ENCODE results near the gene FGF18.
"Not testable (repeated sequence)": the region's sequence is repeated elsewhere in the genome, so short reads cannot be mapped to it uniquely, and the experiment has no call there.

Gene FGF18

GRCh38 chr5:171418982-171419687 is at the start of gene FGF18:
Gene FGF18, plus strand, starts transcription at chr5:171419647. Its CDS starts 553 bp downstream, at chr5:171420200.
- DNase-seq, result peak in 3 of 6 experiments; percentile 13 to 23 (median 18)

- no peak for DNase-seq
Measured at GRCh38 chr5:171369898-171370297, 49.5 kb upstream of the FGF18 start.

- DNase-seq, result peak in 1 of 6 experiments; percentile 6
Measured at GRCh38 chr5:171370881-171371280, 48.6 kb upstream of the FGF18 start.

GRCh38 chr5:171371326-171371725 is 48.1 kb upstream of the FGF18 start:
- no peak for DNase-seq

DNA sequence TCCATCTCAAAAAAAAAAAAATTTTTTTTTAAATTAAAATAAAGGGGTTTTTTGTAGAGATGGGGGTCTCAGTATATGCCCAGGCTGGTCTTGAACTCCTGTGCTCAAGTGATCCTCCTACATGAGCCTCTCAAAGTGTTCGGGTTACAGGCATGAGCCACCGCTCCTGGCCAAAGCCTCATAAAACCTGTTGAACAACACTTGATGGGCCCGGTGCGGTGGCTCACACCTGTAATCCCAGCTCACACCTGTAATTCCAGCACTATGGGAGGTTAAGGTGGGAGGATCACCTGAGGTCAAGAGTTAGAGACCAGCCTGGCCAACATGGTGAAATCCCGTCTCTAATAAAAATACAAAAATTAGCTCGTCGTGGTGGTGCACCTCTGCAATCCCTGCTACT is 39.5 kb upstream of the FGF18 start:
- no peak for DNase-seq

- DNase-seq, result not testable (repeated sequence)
Measured at GRCh38 chr5:171384416-171384815, 35.0 kb upstream of the FGF18 start.

- not testable (repeated sequence) for DNase-seq
Measured at GRCh38 chr5:171384999-171385398, 34.4 kb upstream of the FGF18 start.

DNA sequence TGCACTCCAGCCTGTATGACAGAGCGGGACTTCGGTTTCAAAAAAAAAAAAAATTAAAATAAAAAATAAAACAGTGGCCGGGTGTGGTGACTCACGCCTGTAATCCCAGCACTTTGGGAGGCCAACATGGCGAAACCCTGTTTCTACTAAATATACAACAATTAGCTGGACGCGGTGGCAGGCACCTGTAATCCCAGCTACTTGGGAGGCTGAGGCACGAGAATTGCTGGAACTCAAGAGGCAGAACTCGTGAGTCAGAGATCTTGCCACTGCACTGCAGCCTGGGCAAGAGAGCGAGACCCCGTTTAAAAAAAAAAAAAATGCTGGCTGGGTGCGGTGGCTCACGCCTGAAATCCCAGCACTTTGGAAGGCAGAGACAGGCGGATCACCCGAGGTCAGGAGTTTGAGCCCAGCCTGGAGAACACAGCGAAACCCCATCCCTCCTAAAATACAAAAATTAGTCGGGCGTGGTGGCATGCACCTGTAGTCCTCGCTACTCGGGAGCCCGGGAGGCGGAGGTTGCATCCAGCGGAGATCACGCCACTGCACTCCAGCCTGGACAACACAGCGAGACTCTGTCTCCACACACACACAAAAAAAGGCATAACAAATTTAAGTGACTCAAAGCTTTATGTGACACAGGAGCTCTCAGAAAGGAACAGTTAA is 33.3 kb upstream of the FGF18 start:
- no peak for DNase-seq

- no peak for DNase-seq
Measured at GRCh38 chr5:171386861-171387344, 32.5 kb upstream of the FGF18 start.

- peak; percentile 92 to 99 (median 98) for DNase-seq
Measured at GRCh38 chr5:171387345-171387969, 32.0 kb upstream of the FGF18 start, which contains the start of gene NPM1. Gene NPM1, plus strand, starts transcription at chr5:171387849. Its CDS starts 100 bp downstream, at chr5:171387949.

GRCh38 chr5:171387970-171388815 is 31.3 kb upstream of the FGF18 start:
- peak; percentile 54 to 81 (median 76) for DNase-seq

DNA sequence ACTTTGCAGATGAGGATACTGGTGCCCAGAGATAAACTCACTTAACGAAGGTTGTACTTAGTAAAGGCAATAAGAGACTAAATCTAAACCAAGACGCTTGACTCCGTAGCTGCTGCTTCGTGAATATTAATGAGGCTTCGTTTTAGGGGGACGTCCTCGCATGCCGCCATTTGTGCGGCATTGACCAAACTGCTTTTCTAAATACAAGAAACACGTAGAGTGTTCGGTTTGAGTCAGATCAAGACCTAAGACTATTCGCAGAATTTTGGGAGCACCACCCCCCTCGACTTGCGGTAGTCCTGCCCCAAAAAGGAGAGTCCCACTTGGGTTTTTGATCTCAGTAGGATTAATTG is 30.7 kb upstream of the FGF18 start:
- DNase-seq, result no peak

DNA sequence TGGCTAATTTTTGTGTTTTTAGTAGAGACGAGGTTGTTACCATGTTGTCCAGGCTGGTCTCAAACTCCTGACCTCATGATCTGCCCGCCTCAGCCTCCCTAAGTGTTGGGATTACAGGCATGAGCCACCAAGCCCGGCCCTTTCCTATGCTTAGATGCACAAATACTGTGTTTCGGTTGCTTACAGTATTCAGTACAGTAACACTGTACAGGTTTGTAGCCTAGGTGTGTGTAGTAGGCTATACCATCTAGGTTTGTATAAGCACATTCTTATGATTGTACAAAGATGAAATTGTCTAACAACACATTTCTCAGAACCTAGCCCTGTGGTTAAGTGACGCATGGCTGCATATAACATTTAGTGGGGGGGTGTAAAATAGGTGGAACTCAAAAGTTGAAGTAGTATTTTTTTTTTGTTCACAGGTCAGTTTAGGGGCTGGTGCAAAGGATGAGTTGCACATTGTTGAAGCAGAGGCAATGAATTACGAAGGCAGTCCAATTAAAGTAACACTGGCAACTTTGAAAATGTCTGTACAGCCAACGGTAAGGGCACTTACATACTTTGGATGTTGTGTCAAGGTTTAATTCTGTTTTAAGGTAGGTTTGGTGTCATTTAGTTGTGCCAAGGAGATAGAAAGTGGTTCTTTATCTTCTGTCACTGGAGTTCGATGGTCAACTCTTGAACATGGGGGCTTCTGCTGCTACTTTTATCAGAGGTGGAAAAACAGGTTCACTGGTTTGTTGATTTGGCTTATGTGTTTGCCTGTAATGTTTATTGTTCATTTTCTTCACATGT is 28.4 kb upstream of the FGF18 start:
- DNase-seq, result no peak

GRCh38 chr5:171391996-171392577 is 27.4 kb upstream of the FGF18 start:
- DNase-seq, result no peak

DNA sequence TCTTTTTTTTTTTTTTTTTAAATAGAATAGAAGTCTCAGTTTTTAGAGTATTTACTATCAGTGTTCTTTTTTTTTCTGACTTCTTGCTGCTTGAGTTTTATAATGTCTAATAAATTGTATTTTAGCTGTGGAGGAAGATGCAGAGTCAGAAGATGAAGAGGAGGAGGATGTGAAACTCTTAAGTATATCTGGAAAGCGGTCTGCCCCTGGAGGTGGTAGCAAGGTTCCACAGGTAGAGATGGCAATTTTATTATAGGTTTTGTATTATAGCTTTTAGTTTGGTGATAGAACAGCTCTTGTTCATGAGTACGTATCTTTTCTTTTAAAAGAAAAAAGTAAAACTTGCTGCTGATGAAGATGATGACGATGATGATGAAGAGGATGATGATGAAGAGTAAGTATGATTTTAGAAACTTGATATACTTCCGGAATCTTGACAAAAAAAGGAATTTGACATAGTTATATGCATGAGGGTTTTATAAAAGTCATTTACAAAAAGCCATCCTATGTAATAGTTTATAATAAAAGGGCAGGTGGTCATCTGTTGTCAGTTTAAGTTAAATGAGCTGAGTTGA is 26.8 kb upstream of the FGF18 start:
- no peak for DNase-seq

DNA sequence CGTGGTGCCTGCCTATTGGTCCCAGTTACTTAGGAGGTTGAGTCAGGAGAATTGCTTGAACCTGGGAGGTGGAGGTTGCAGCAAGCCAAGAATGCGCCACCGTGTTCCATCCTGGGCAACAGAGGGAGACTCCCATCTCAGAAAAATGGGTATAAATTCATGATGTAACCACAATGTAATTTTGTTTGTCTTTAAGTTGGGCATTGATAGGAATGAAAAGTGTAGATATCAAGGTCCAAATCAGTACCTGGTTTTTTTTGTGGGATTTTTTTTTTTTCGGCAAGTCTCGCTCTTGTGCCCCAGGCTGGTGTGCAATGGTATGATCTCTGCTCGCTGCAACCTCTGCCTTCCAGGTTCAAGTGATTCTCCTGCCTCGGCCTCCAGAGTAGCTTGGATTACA is 24.4 kb upstream of the FGF18 start:
- DNase-seq, result no peak

DNA sequence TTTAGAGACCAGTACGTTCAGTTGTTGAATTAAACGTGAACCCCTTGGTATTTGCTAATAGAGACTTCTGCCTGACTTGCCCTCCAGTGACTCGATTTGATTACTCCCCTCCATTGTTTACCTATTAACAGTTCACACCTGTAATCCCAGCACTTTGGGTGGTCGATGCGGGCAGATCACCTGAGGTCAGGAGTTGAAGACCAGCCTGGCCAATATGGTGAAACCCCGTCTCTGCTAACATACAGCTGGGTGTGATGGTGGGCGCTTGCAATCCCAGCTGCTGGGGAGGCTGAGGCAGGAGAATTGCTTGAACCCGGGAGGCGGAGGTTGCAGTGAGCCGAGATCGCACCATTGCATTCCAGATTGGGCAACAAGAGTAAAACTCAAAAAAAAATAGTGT is 22.9 kb upstream of the FGF18 start:
- not testable (repeated sequence) for DNase-seq

DNA sequence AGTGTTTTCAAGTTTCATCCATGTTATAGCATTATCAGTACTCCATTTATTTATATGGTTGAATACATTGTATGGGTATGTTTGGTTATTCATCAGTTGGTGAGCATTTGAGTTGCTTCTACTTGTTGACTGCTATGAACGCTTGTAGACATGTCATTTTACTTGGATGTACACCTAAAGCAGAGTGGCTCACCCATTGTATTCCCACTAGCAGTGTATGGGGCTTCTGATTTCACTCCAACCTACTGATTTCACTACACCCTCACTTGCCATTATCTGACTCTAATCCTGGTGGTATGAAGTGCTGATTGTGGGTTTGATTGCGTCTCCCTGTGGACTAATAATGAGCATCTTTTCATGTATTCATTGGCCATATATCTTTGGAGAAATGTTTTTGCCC is 22.3 kb upstream of the FGF18 start:
- DNase-seq, result no peak

DNA sequence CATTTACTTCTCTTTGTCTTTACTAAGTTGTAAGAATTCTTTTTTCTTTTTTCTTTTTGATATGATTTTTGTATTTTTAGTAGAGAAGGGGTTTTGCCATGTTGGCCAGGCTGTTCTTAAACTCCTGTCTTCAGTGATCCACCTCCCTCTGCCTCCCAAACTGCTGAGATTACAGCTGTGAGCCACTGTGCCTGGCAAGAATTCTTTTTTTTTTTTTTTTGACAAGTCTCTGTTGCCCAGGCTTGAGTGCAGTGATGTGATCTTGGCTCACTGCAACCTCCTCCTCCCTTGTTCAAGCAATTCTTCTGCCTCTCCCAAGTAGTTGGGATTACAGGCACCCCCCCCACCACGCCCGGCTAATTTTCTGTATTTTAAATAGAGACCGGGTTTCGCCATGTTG is 21.8 kb upstream of the FGF18 start:
- no peak for DNase-seq

GRCh38 chr5:171398660-171399059 is 20.8 kb upstream of the FGF18 start:
- not testable (repeated sequence) for DNase-seq

- DNase-seq, result no peak
Measured at GRCh38 chr5:171400169-171400568, 19.3 kb upstream of the FGF18 start.
